EL (cell line): ENCODE data around the gene SGK1.
A peak's percentile ranks its signal among the peaks of the same experiment; 100 is the strongest.
"Not testable (repeated sequence)": the region's sequence is repeated elsewhere in the genome, so short reads cannot be mapped to it uniquely, and the experiment has no call there.

Experiments used
- DNase-seq: peaks from one replicate; pipeline ENCODE4 v3.0.0-alpha.2; 2016

Gene SGK1

DNA sequence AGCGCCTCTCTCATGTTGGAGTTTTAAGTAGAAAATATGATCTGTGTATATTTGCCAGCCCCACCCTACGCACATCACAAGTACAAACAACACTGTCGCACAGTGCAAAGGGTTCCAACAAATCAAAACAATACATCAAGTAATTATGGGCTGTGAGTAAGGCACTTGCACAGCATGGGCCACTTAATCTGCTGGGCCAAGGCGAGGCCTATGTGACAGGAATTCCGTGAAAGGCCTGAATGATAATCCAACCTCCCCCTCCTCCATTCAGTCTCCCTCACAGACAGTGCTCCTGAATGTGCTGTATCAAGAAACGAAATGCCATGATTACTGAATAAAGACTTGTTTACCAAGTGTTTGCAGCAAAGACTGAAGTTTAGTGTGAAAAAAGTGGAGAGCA, 135.4 kb downstream of the SGK1 start:
- no peak for DNase-seq

DNA sequence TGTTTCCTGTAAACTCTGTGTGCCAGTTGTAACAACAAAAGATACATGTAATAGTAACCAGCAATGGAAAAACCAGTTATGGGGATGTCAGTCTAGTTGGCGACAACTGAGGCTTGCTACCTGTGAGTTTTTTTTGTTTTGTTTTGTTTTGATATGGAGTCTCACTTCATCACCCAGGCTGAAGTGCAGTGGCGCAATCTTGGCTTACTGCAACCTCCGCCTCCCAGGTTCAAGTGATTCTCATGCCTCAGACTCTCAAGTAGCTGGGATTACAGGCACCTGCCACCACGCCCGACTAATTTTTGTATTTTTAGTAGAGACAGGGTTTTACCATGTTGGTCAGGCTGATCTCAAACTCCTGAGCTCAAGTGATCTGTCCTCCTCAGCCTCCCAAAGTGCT, 136.2 kb downstream of the SGK1 start:
- not testable (repeated sequence) for DNase-seq

- DNase-seq: not testable (repeated sequence)
These were observed 136.7 kb downstream of the SGK1 start for GRCh38 chr6:134181251-134181650.

DNA sequence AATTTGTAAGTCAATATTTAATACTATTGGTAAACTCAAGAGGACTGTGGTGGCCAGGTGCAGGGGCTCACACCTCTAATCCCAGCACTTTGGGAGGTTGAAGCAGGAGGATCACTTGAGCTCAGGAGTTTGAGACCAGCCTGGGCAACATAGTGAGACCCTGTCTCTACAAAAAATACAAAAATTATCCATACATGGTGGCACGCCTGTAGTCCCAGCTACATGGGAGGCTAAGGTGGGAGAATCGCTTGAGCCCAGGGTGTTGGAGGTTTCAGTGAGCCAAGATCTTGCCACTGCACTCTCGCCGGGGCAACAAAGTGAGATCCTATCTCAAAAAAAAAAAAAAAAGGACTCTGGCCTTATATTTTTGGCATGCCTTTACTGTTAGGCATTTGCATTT, 137.4 kb downstream of the SGK1 start:
- not testable (repeated sequence) for DNase-seq

DNA sequence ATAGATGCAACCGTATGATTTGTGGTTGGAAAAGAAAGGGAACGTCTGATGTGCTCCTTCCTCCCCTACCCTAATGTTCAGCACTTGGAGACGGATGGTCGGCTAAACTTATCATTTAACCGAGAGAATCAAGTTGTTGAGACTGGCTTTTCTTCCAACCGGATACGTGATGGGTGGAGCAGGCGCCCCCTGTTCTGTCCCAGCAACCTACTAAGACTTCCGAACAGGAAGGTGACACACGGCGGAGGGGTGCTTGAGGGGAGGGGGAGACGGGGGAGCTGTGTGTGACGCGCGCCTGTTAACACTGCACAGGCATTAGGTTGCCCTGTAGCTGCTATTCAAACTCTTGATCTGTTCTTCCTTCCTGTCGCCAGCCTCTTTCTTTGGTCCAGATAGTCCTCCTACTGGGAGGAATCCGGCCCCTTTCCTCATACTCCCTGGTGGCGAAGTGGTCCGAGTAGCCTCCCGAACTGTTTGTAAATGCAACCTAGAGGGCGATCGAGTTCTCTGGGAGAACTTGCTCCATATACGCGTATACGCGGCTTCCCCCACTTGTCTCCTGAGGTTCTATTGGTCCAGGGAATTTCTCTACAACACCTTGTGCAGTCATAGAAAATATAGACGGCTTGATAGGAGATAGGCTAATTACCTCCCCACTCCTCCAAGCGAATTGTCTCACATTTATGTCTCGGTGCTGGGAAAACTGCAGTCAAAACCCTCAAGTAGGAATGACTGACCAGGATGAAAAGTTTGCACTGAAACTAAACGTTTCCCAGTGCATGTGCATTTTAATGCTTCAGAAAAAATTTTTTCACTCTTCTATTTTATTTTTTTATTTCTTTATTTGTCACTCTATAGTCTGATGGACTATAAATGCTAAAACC, 139.5 kb downstream of the SGK1 start:
- peak; percentile 96 for DNase-seq

- DNase-seq: peak; percentile 64
These were observed 140.2 kb downstream of the SGK1 start for GRCh38 chr6:134177753-134178160.

DNA sequence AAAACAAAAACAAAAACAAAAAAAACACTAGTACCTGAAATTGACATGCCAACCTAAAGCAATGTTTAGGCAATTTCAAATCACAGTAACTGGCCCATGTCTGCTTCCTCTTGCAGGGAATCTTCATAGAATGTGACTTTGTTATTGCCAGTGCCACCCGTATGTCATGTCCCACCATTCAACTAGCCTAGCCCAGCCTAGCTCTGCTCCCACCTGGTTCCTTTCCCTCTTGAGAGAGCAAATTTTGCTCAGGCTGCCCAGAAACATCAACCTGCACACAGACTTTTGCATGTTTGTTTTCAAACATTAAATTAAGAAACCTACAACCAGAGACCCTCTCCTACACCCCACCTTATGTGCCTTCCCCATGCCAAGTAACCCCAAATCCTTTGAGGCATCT, 140.7 kb downstream of the SGK1 start:
- no peak for DNase-seq

DNA sequence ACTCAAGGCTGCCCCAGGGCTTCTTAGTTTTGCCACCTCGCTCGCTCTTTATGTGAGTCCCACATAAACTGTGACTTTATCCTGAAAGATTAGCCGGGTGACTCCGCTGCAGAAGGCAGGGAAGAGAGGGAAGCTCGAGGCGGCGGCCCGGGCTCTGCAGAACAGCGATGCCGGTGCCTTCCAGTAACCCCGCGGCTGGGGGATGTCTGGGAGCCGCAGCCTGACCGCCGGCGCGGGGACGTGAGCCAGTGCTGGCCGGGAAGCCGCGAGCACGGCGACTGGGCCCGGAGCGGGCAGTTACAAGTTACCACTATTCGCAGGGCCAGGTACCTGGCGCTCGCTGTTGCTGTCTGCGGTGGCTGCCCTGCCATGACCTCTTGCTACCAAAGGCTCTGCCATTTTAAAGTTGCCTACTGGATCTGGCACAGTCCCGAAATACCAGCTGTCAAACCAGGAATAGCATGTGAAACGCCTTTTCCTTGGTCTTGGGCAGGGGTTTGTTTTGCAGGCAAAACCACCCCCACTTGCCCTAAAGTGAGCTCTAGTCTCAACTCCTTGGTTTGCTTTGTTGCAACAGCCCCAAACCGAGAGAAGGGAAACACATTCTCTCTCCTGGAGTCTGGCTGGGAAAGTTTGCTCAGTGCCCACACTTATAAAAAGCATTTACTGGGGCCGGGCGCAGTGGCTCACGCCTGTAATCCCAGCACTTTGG, 141.5 kb downstream of the SGK1 start:
- peak; percentile 41 for DNase-seq

DNA sequence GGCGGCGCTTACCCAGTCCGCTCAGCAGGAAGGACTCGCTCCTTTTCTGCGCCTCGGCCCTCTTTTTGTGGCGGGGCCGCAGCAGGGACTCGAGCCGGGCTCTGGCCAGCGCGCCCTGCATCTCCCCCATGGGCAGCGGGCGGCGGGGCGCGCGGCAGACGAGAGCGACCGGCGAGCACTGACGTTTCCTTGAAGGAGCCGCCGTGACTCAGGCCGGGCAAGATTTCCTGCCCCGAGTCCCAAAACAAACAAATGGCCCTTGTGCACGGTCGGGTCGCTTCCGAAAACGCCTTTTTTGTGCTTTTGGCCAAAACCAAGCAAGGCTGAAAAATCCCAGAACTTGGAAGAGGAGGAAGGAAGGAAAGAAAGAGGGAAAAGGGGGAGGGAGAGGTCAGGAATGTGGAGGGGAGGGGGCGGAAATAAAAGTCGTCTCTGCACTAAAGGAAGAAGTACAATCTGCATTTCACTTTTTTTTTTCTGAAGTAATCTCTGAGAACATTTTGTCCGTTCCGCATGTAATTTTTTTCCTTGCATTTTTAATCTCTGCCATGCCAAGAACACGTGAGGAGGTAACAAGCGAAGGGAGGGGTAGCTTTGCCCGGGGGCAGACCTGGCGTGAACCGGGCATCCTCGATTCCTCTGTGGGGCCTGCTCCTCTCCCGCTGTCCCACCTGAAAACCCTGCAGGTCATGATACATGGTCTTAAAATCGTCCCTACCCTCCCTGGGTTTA, 142.2 kb downstream of the SGK1 start:
- peak; percentile 83 for DNase-seq

DNA sequence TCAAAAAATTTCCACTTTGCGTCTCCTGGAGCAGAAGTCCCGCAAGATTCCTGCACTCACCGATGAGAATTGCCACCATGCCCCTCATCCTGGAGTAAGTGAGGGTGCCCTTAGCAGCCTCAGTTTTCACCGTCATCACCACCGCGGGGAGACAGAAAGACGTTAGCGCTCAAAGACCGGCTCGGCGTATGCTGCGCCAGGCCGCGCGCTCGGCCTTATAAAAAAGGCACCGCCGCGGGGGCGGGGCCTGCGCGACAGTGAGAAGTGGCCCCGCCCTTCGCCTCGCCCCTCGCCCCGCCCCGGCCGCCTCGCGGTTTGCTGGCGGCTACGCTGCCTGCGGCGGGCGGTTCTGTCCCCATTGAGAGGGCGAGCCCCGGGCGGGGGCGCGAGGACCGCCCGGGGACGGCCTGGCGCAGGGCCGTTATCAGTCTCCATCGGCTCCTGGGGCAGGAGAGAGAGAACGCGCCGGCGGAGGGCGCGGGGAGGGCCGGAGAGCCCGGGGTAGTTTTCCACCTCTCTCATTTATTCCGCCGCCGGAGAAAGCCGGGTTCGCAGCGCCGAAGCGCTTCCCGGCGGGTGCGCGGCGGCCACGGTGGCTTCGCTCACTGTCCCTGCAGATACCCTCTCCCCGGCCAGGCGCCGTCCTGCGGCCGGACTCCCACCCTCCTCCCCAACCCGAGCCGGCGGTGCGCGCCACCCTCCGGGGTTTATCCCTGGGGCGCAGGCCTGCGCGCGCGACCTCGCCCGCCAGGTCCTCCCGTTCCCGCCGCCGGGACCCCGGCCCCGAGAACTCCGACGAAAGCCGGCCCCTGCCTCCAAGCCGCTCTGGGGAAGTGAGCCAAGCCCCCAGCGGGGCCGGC, 143.0 kb downstream of the SGK1 start:
- DNase-seq: peak; percentile 91

DNA sequence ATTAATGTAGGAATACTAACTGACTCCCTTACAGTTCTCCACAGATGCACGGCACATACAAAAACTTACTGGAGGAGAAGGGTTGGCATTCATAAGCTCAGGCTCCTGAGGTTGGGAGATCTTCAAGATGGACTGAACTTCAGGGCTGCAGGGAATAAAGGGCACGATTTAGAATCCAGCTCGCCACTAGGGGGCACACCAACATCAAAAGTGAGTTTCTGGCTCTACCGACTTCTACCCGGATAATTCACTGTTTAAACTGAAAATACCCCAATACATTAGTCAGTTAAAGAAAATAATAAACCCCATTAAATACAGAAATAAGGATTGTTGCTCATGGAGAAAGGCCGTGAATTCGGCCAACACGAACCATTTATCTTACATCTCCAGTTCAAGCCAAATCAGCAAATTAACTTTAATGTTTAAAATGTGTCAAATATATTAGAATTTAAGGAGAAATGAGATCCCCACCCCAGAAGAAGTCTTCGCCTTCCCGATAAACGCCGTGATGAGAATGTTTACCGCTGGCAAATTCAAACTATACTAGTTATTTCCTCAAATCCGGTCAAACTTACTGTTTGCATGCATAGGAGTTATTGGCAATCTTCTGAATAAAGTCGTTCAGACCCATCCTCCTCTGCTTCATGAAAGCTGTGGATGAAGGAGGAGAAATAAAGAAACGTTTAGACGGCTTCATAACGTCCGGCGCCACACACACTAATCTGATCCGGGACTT, 143.8 kb downstream of the SGK1 start:
- peak; percentile 87 for DNase-seq

DNA sequence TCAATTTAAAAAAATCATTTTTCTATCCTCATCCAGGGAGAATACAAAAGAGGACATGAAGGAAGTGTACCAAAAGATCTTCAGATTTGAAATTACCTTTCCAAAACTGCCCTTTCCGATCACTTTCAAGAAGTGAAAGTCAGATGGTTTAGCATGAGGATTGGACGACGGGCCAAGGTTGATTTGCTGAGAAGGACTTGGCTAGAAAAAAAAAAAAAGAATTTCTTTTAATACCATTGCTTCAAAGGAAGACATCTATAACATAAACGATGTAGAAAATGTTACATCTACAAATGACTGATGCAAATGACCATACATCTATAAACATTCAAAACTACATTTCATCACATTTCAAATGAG, 144.6 kb downstream of the SGK1 start:
- no peak for DNase-seq

DNA sequence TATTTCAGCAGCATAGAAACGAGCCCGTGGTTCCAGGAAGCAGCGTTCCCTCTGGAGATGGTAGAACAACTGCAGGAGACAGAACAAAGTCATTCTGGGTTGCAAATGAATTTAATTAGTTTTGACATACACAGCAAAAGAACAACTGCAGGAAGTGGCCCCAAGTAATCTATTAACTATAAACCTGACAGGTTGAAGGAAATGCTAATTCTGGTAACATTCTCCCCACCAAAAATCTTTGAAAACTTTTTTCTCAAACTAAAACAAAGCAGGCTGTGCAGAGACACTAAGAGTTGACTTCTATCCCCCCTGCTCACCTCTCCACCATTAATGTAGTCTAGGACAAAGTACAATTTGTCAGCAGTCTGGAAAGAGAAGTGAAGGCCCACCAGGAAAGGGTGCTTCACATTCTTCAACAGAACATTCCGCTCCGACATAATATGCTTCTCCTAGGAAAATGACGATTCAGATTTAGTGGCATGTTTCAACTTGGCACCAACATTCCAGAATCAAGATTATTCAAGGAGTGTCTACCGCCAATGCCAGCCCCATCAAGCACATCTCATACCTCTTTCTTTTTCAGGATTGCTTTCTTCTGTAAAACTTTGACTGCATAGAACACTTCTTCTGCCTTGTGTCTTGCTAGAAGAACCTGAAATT, 145.1 kb downstream of the SGK1 start:
- no peak for DNase-seq

DNA sequence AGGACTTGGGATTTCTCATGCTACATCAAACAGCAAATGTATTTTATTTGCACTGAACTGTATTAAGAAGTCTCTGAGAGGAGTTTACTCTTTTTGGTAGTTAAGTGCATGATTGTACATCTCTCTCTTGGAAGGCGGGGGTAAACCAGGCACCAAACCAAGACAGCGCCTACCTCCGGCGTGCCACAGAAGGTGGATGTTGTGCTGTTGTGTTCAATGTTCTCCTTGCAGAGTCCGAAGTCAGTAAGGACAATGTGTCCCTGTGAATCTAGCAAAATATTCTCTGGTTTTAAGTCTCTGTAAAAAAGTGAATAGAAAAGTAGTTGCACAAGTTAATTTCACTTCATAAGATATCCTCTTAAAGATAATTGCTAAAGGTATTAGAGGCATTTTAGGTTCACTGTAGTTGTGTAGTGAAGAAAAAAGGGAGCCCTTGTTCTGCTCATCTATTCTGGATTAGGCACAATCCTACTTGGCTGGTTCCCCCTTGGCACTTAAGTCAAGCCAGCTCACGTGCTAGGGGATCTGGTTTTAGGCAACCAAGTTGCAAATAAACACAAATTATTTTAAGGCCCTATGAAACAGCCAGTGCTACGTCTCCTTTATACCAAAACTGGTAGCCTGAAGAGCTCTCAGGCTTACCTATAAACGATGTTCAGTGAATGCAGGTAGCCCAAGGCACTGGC, 145.7 kb downstream of the SGK1 start:
- no peak for DNase-seq

DNA sequence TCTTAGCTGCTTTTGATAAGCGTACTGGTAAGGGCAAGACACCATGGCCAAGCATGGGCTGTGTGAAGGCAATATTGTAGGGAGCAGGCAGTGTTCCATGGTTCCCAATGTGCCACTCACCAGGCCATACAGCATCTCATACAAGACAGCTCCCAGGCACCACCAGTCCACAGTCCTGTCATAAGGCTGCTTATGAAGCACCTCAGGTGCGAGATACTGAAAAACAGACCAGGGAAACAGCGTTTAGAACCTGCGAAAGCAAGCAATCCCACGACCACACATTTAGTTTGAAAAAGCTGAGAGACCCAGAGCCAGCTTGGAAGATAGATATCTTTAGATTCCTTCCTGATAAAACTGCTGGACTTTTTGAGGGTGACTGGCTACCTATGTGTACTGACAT, 146.4 kb downstream of the SGK1 start:
- no peak for DNase-seq

DNA sequence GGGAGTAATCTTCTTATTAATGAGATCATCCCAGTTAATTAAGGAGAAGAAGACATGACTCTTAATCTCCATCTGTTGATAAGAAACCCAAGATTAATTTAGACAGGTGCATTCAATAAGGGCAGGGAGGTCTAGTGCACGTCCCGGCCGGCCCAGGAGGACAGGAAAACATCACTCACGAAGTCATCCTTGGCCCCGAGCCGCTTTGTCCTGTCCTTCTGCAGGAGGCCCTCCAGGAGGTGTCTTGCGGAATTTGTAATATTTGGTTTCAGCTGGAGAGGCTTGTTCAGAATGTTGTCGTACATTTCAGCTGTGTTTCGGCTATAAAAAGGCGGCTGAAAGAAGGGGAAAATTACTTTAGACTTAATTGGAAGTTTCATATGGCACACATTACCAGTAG, 147.1 kb downstream of the SGK1 start:
- DNase-seq: peak; percentile 45

- DNase-seq: no peak
These were observed 147.9 kb downstream of the SGK1 start for GRCh38 chr6:134169871-134170486.

DNA sequence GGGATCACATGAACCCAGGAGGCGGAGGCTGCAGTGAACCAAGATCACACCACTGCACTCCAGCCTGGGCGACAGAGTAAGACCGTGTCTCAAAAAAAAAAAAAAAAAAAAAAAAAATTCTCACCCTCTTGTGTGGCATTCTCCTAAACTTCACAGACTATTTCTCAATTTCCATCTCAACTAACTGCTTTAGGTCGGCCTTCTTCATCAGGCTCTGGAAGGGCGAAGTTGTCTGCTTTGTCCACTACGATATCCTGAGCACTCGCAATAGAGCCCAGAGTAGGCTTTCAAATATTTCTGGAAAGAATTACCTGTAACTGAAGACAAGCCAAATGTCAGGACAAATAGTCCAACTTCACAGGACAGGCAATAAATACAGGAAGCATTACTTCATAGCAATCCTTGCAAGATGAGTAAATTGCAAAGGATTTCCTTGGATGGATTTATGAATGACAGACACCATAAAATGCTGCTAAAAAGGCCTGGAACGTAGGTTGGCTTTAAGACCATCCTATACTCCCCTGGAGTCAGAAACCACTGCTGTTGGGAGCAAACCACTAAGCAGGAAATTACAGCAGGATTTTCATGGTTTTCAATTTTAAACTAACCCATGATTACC, 149.2 kb downstream of the SGK1 start:
- DNase-seq: peak; percentile 39

GRCh38 chr6:134166511-134167261, 151.2 kb downstream of the SGK1 start:
- no peak for DNase-seq
